Upper lobe of left lung (tissue), 4 donors: Measurements from ENCODE around the gene RSRC1.

Experiments used
- CTCF ChIP-seq, 6 experiments: fragments of 450-650 bp in 4 of 6; fragments of 200-600 bp in 2 of 6; sonication (generic) in 2 of 6; IDR thresholded peaks; one replicate each; pipeline ENCODE4 v1.5.1; 2016 to 2019; ENCODE audit warnings: antibody characterized with exemption in 6 of 6
- POLR2AphosphoS5 ChIP-seq, 2 donors: sonication (generic); formaldehyde crosslinking; IDR thresholded peaks; one replicate each; pipeline ENCODE4 v1.5.1; 2017; ENCODE audit warnings: antibody characterized with exemption in 2 of 2

GRCh38 chr3:158460926-158461325 lies 351.0 kb downstream of the RSRC1 start:
- TF ChIP-seq POLR2AphosphoS5 (IDR thresholded peaks at IDR 0.05) (no peak), CTCF (IDR thresholded peaks at IDR 0.05) (no peak)
